Measurements from ENCODE around the gene PIGR.

PIGR gene

DNA sequence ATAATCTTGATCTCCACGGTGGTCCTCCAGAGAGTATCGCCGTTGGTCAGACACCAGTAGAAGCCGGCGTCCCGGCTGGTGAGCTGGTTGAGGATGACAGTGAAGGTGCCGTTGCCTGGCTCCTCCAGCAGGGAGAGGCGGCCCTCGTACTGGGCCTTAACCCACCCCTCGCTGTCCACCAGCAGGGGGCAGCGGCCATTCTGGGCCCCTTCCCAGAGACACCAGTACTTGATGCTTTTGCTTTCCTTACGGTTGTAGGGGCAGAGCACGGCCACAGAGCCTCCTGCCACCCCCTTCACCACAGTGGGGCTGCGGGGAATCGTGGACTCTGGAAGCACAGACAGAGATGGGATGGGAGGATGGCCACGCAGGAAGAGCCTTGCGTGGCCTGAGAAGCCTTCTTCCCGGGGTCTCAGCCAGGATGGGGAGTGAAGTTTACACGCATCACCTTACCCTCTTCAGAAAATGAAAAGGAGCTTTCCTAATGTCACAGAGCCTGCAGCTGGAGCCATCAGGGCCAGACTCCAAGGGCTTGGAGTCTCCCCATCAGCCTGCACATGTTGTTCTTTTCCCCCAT, 10.7 kb downstream of the PIGR start:
- no peak overlapping the region for H3K4me3 ChIP-seq (replicated peaks; ENCODE audit: low read depth, low read length)
- TF ChIP-seq, protein P1, sequence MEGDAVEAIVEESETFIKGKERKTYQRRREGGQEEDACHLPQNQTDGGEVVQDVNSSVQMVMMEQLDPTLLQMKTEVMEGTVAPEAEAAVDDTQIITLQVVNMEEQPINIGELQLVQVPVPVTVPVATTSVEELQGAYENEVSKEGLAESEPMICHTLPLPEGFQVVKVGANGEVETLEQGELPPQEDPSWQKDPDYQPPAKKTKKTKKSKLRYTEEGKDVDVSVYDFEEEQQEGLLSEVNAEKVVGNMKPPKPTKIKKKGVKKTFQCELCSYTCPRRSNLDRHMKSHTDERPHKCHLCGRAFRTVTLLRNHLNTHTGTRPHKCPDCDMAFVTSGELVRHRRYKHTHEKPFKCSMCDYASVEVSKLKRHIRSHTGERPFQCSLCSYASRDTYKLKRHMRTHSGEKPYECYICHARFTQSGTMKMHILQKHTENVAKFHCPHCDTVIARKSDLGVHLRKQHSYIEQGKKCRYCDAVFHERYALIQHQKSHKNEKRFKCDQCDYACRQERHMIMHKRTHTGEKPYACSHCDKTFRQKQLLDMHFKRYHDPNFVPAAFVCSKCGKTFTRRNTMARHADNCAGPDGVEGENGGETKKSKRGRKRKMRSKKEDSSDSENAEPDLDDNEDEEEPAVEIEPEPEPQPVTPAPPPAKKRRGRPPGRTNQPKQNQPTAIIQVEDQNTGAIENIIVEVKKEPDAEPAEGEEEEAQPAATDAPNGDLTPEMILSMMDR (IDR thresholded peaks at IDR 0.05; ENCODE audit: low read length, missing control alignments) = peak; percentile 47

DNA sequence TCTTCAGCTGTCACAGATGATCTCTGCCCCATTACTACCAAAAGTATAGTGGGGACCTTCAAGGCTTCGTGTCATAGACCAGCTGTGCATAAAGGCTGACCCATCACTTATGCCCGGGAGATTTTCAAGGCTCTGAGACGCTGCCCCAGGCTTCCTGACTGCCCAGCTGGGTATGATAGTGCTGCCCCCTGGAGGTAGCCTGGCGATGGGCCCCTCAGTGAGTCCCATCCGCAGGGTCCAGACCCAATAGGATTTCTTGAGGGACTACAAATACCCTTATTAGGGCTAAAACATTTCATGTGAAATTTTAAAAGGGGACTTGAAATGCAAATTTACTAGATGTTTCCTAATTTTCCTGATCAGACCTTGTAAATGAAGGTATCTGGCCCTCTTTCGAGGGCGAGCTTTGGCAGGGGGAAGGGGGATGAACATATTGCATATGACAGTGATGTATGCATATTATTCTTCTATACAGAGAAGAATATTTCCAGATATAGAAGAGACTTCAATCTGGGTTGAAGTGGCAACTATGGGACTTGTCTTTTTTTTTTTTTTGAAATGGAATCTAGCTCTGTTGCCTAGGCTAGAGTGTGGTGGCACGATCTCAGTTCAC, 12.8 kb downstream of the PIGR start:
- no peak overlapping the region for H3K4me3 ChIP-seq (replicated peaks; ENCODE audit: low read depth, low read length)
- TF ChIP-seq, protein P1 (IDR thresholded peaks at IDR 0.05; ENCODE audit: low read length, missing control alignments) = peak; percentile 50
- DNase-seq (ENCODE audit: low read depth) = no peak

More for the DNA sequence above, 10.7 kb downstream of the PIGR start:
- peak; percentile 28 for DNase-seq (ENCODE audit: low read depth)

DNA sequence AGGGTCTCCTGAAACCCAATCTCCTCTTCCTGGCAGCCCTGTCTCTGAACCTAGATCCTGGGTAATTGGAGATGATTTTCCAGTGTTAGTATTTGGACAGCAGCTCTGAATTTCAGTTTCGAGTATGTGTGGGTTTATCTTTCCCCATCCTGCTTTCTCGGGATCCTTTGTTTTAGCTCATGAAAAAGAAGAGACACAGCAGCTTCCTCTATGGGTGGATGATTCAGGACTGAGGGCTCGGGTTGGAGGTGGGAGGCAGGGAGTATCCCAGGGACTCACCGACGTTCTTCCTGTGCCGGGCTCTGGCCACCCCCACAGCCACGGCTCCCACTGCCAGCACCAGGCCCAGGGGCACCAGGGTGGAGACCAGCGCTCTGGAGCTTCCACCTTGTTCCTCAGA, 14.1 kb downstream of the PIGR start:
- no peak overlapping the region for H3K4me3 ChIP-seq (replicated peaks; ENCODE audit: low read depth, low read length)
- DNase-seq (ENCODE audit: low read depth) = peak; percentile 44
- TF ChIP-seq, protein P1 (IDR thresholded peaks at IDR 0.05; ENCODE audit: low read length, missing control alignments) = no peak

DNA sequence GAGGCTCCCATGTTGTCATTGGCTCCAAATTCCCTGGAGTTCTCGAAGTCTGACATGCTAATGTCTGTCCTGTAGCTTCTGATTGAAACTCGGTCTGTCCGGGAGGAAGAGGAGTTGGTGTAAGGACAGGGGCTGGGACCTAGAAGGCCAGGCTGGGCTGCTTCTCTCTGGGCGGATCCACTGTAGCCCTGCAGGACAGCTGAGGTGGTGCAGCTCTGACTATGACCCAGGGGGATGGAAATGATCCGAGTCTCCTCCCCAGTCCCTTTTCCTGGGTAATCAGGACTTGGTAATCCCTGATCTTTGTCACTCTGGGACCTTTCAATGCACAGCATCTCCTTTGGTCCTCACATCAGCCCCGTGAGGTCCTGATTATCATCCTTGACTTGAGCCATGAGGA, 14.6 kb downstream of the PIGR start:
- H3K4me3 ChIP-seq (replicated peaks; ENCODE audit: low read depth, low read length) = no peak overlapping the region
- no peak for DNase-seq (ENCODE audit: low read depth)
- TF ChIP-seq, protein P1 (IDR thresholded peaks at IDR 0.05; ENCODE audit: low read length, missing control alignments) = peak; percentile 11

DNA sequence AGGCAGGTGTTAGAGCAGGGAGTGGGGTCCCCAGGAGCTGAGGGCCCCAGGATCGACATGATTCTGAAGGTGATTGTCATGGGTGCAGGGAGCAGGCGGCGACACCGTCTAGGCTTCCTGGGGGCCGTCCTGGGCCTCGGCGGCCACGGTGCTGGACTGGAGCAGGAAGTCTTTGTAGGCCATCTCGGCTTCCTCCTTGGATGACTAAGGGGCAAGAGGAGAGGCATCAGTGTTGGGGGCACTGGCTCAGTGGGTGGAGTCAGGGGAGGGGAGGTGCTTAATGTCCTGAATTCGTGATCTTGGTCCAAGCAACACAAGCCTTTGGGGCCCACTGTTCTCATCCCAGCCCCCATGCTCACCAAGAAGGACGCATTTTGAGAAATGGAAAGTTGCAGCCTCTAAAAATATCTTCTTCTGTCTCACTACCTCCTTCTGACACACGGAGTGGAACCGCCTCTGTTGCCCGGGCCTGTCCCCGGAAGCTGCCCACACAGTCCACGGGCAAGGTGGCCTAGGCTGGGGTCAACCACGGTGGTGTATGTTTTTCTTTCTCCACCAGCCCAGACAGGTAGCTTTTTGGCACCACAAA, 16.0 kb downstream of the PIGR start:
- no peak overlapping the region for H3K4me3 ChIP-seq (replicated peaks; ENCODE audit: low read depth, low read length)
- DNase-seq (ENCODE audit: low read depth) = no peak
- TF ChIP-seq, protein P1 (IDR thresholded peaks at IDR 0.05; ENCODE audit: low read length, missing control alignments) = no peak

DNA sequence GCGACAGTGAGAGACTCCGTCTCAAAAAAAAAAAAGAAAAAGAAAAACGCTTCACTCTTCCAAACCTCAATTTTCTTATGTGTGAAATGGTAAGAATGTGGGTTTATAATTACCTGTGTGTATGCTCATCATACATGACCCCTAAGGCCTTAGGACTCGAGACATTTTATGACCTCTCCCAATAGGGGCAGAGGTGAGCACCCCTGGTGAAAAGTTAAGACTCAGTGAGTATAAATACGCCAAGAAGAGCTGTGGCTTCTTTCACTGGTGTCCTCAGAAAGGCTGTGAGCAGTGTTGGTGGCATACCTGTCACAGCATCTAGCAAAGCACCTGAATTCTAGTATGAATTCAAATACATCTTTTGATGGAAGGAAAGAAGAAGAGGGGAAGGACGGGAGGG, 16.7 kb downstream of the PIGR start:
- TF ChIP-seq, protein P1 (IDR thresholded peaks at IDR 0.05; ENCODE audit: low read length, missing control alignments) = no peak
- no peak overlapping the region for H3K4me3 ChIP-seq (replicated peaks; ENCODE audit: low read depth, low read length)
- DNase-seq (ENCODE audit: low read depth) = no peak
